Sigmoid colon (tissue), 7 donors: ENCODE measurements around the gene NUDT16L1. TPM values are rescaled to one million over a fixed set of nuclear protein-coding genes. Genes with fewer than 3 reads are reported as not detected.
"Not testable (repeated sequence)": the region's sequence is repeated elsewhere in the genome, so short reads cannot be mapped to it uniquely, and the experiment has no call there.

Source experiments
- DNase-seq: peaks from one replicate; pipeline ENCODE4 v3.0.0-alpha.2; 2019
- H3K27ac ChIP-seq, 4 donors: fragments of 200-600 bp; sonication (generic); one replicate each; pipeline ENCODE4 v1.5.1; 2016 to 2019; ENCODE audit warnings: mild to moderate bottlenecking in 1 of 4
- H3K27me3 ChIP-seq, 3 donors: fragments of 200-600 bp; sonication (generic); one replicate each; pipeline ENCODE4 v1.5.1; 2019; ENCODE audit warnings: mild to moderate bottlenecking in 1 of 3
- H3K36me3 ChIP-seq, 4 donors: fragments of 200-600 bp; sonication (generic); one replicate each; pipeline ENCODE4 v1.5.1; 2016 to 2019
- H3K4me1 ChIP-seq, 4 donors: fragments of 200-600 bp; sonication (generic); one replicate each; pipeline ENCODE4 v1.5.1; 2017 to 2019
- H3K4me3 ChIP-seq, 4 donors: fragments of 200-600 bp; sonication (generic); one replicate each; pipeline ENCODE4 v1.5.1; 2017 to 2019; ENCODE audit warnings: mild to moderate bottlenecking in 2 of 4, moderate library complexity in 1 of 4
- H3K9me3 ChIP-seq, 4 donors: fragments of 200-600 bp in 3 of 4; sonication (generic) in 3 of 4; one replicate each; pipeline versions ENCODE4 v1.5.1 to v1.6.1; 2013 to 2019
- EP300 ChIP-seq, 4 donors: sonication (generic); formaldehyde crosslinking; IDR thresholded peaks; one replicate each; pipeline ENCODE4 v1.6.1; 2017; ENCODE audit warnings: antibody characterized with exemption in 4 of 4
- POLR2A ChIP-seq, 2 donors: fragments of 450-650 bp; IDR thresholded peaks; one replicate each; pipeline ENCODE4 v1.6.1; 2016; ENCODE audit warnings: antibody characterized with exemption in 2 of 2, mild to moderate bottlenecking in 2 of 2, moderate library complexity in 2 of 2
- POLR2AphosphoS5 ChIP-seq, 4 donors: sonication (generic); formaldehyde crosslinking; IDR thresholded peaks; one replicate each; pipeline ENCODE4 v1.6.1; 2017; ENCODE audit warnings: antibody characterized with exemption in 4 of 4
- WGBS, 2 donors: extraction: QIAGEN DNeasy Blood & Tissue Kit; methylation state at CpG; one replicate each; pipeline ENCODE4 v1.1.7; 2013; 5-methylcytosine and 5-hydroxymethylcytosine counted together
- intact Hi-C: fragments of 100-400 bp; cut with DNase I; formaldehyde crosslinking; loops from one replicate; pipeline ENCODE4 v1.15.1; 2023
- polyA plus RNA-seq, 3 donors: library from polyadenylated mRNA; stranded (reverse); fragments of 200-250 nt; gene quantifications; one replicate each; pipeline ENCODE4 v1.2.3, GENCODE V29; 2013
- total RNA-seq, 4 donors: library from RNA; depleted of rRNA; stranded (reverse); fragments of >200 nt; gene quantifications; one replicate each; pipeline ENCODE4 v1.1.0, GENCODE V29; 2016
- TF ChIP-seq, protein P1 (sequence below), 4 experiments: fragments of 450-650 bp in 3 of 4; fragments of 200-600 bp in 1 of 4; IDR thresholded peaks; one replicate each; pipeline ENCODE4 v1.5.1; 2016 to 2019; ENCODE audit warnings: antibody characterized with exemption in 4 of 4, mild to moderate bottlenecking in 3 of 4, moderate library complexity in 2 of 4
- donor health status: healthy with polysubstance abuse.
- donor health status: Bipolar disorder and iron deficiency.
- donor health status: healthy.

NUDT16L1 gene
- total and polyA plus RNA-seq, 7 donors: 16.6 to 75.1 (median 21.8) TPM

DNA sequence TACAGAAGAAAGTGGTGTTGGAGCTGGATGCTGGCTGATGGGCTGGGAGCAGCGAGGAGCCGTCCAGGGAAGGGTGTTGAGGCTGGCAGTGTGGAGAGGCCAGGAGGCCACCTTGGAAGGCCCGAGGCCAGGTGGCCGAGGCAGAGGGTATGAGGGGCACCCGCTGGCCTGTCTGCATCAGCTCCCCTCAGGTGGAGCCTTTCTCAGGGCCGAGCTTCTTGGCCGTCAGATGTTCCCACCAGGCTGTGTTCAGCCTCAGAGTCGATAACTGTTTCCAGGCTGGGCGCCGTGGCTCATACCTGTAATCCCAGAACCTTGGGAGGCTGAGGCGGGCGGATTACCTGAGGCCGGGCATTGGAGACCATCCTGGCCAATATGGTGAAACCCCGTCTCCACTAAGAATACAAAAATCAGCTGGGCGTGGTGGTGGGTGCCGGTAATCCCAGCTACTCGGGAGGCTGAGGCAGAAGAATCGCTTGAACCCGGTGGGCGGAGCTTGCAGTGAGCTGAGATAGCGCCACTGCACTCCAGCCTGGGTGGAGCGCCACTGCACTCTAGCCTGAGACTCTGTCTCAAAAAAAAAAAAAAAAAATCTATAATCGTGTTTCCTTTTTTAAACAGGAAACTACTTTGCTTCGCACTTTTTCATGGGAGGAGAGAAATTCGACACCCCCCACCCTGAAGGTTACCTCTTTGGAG is 43.5 kb upstream of the NUDT16L1 start:
- TF ChIP-seq POLR2AphosphoS5 (IDR thresholded peaks at IDR 0.05) (no peak), EP300 (IDR thresholded peaks at IDR 0.05) (no peak)
- TF ChIP-seq, protein P1, sequence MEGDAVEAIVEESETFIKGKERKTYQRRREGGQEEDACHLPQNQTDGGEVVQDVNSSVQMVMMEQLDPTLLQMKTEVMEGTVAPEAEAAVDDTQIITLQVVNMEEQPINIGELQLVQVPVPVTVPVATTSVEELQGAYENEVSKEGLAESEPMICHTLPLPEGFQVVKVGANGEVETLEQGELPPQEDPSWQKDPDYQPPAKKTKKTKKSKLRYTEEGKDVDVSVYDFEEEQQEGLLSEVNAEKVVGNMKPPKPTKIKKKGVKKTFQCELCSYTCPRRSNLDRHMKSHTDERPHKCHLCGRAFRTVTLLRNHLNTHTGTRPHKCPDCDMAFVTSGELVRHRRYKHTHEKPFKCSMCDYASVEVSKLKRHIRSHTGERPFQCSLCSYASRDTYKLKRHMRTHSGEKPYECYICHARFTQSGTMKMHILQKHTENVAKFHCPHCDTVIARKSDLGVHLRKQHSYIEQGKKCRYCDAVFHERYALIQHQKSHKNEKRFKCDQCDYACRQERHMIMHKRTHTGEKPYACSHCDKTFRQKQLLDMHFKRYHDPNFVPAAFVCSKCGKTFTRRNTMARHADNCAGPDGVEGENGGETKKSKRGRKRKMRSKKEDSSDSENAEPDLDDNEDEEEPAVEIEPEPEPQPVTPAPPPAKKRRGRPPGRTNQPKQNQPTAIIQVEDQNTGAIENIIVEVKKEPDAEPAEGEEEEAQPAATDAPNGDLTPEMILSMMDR (IDR thresholded peaks at IDR 0.05): no peak
- Histone ChIP-seq H3K27me3 (no peaks in the 10 kb centered on the region), H3K36me3 (peaks cover 10 to 65% (median 28%) of the 10 kb centered on the region in 4 donors), H3K4me3 (no peak overlapping the region), H3K9me3 (no peaks in the 10 kb centered on the region), H3K27ac (no peak overlapping the region), H3K4me1 (no peaks in the 10 kb centered on the region)
- DNase-seq: no peak
- intact Hi-C loops: no loop called here
- 90 to 92% methylated on average over 25 of the region's 25 CpGs for WGBS, 2 donors

DNA sequence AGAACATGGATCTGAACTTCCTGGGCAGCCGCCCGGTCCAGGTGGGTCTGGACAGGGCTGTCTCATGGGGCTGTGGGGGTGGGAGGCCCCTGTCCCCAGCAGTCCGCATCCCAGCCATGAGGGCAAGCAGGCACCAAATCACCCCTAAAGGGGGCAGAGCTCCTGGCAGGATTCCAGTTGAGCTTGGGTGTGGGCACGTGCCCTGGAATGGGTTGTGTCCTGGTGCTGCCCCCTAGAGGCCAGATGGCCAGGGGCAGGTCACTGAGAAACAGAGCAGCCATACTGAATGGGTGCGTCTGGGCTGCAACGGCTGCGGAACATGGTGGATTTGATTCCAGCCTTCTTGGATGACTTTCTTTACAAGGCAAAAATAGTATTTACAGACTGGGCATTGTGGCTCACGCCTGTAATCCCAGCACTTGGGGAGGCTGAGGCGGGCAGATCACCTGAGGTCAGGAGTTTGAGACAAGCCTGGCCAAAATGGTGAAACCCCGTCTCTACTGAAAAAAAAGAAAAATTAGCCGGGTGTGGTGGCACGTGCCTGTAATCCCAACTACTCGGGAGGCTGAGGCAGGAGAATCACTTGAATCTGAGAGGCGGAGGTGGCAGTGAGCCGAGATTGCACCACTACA is 42.8 kb upstream of the NUDT16L1 start:
- H3K36me3 ChIP-seq: peaks cover 12 to 67% (median 35%) of the 10 kb centered on the region in 4 donors
- intact Hi-C loops: not testable (repeated sequence)

DNA sequence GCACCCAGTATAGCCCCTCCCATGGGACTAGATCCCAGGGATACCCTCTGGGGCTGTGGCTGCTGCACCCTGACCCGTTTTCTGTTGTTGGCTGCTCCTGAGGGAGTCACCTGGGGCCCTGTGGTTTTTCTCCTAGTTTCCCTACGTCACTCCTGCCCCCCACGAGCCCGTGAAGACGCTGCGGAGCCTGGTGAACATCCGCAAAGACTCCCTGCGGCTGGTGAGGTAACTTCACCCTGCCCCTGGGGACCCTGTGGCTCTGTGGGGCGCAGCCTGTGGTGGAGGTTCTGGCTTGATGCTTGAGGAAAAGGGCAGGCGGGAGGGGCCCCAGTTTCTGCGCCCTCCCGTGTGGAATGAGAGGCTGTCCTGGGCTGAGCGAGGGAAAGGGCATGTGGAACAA is 41.5 kb upstream of the NUDT16L1 start:
- peaks cover 17 to 68% (median 41%) of the 10 kb centered on the region in 4 donors for H3K36me3 ChIP-seq
- no peaks in the 10 kb centered on the region for H3K9me3 ChIP-seq
- TF ChIP-seq POLR2A (IDR thresholded peaks at IDR 0.05) (no peak), POLR2AphosphoS5 (IDR thresholded peaks at IDR 0.05) (no peak), EP300 (IDR thresholded peaks at IDR 0.05) (no peak)
- TF ChIP-seq, protein P1 (IDR thresholded peaks at IDR 0.05): no peak
- no peak overlapping the region for H3K4me3 ChIP-seq
- WGBS, 2 donors: 83 to 93% methylated on average over 13 of the region's 13 CpGs
- no peak overlapping the region for H3K27ac ChIP-seq
- H3K4me1 ChIP-seq: no peaks in the 10 kb centered on the region
- DNase-seq: no peak
- no peaks in the 10 kb centered on the region for H3K27me3 ChIP-seq
- intact Hi-C loops: no loop called here

More for the DNA sequence above, 42.8 kb upstream of the NUDT16L1 start:
- peak in 1 of 4 donors; percentile 11 for TF ChIP-seq POLR2AphosphoS5 (IDR thresholded peaks at IDR 0.05)
- TF ChIP-seq, protein P1 (IDR thresholded peaks at IDR 0.05): peak in 3 of 4 experiments; percentile 43 to 58 (median 58)
- H3K4me3 ChIP-seq, H3K27me3 ChIP-seq, H3K9me3 ChIP-seq, H3K4me1 ChIP-seq, DNase-seq, H3K27ac ChIP-seq: not testable (repeated sequence)
- 73 to 85% methylated on average over 15 of the region's 15 CpGs for WGBS, 2 donors

DNA sequence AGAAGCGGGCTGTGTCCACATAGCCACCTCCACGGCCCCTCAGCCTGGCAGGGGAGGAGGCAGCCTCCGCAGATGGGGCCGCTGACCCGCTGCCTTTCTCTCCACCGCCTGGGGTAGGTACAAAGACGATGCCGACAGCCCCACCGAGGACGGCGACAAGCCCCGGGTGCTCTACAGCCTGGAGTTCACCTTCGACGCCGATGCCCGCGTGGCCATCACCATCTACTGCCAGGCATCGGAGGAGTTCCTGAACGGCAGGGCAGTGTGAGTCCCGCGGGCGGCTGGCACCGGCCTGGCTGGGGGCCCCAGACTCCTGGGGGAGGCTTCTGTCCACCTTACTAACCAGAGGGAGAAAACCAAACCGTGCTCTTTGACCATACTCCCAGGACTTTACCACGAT is 40.8 kb upstream of the NUDT16L1 start:
- WGBS, 2 donors: 90 to 92% methylated on average over 25 of the region's 25 CpGs
- Histone ChIP-seq H3K36me3 (peaks cover 17 to 73% (median 41%) of the 10 kb centered on the region in 4 donors), H3K9me3 (no peaks in the 10 kb centered on the region), H3K4me1 (no peaks in the 10 kb centered on the region), H3K4me3 (no peak overlapping the region), H3K27me3 (no peaks in the 10 kb centered on the region), H3K27ac (no peak overlapping the region)
- no peak for DNase-seq
- intact Hi-C loops: no loop called here
- no peak for TF ChIP-seq POLR2AphosphoS5 (IDR thresholded peaks at IDR 0.05)
- TF ChIP-seq EP300 (IDR thresholded peaks at IDR 0.05): no peak
- TF ChIP-seq POLR2A (IDR thresholded peaks at IDR 0.05): no peak
- TF ChIP-seq, protein P1 (IDR thresholded peaks at IDR 0.05): no peak
